ENCODE results near the gene DYNC1I1. TPM values are rescaled to one million over a fixed set of nuclear protein-coding genes. Genes with fewer than 3 reads are reported as not detected.

Gene DYNC1I1
- total and polyA plus RNA-seq, 2 of the 13 experiments (the other 11 are each of a cell fraction or from before 2014, with no cell fraction given): not detected

DNA sequence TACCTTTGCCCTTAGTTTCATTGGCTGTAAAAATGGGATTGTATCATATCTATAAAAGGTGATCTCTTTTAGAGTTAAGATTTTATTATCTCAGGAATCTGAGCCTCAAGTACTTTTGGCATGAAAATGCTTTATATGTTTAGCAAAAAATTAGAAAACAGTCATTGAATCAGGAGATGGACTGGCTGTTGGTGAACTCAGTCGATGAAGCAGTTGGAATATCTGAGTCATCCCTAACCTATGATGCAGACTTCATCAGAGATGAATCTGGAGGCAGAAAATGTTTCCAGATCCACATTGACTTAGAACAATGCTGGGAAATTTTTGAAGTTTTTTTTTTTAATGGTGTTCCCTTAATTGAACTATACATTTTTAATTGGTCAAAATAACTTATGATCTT is 321.1 kb downstream of the DYNC1I1 start:
- Histone ChIP-seq H3K27me3 (ENCODE audit: control insufficient read depth in 1 of 2, insufficient read depth in 2 of 2, low read length in 2 of 2) (no peaks in the 10 kb centered on the region), H3K4me3 (replicated peaks in 1 of 3; ENCODE audit: insufficient read depth in 1 of 3, low read depth in 2 of 3, low read length in 3 of 3) (no peak overlapping the region), H3K79me2 (ENCODE audit: insufficient read depth, low read length) (no peaks in the 10 kb centered on the region), H3K4me1 (ENCODE audit: insufficient read depth, low read length) (no peaks in the 10 kb centered on the region), H4K20me1 (ENCODE audit: insufficient read depth, low read length) (no peaks in the 10 kb centered on the region), H3K9ac (ENCODE audit: insufficient read depth, low read depth, low read length) (no peak overlapping the region), H3K36me3 (replicated peaks in 1 of 2; ENCODE audit: control insufficient read depth in 1 of 2, insufficient read depth in 2 of 2, low read length in 2 of 2) (no peaks in the 10 kb centered on the region), H3K9me3 (ENCODE audit: low read length) (no peaks in the 10 kb centered on the region), H2AFZ (ENCODE audit: low read length) (no peak overlapping the region), H3K4me2 (ENCODE audit: low read depth, low read length) (no peak overlapping the region), H3K27ac (ENCODE audit: extremely low read length, insufficient read depth, low read length) (no peak overlapping the region)
- no peak for DNase-seq (ENCODE audit: low spot score)
- FAIRE-seq: no peak
- in situ Hi-C loops (cut with HindIII; ENCODE audit: extremely low pct_ligation_motif_present, low pct_unique_long_range_greater_than_20kb): no loop called here
- intact Hi-C loops (cut with micrococcal nuclease; ENCODE audit: unreplicated experiment): no loop called here
- ChIA-PET CTCF (ENCODE audit: low intra/inter-chr PET ratio, low total read pairs) (no interaction called here), POLR2A (no interaction called here)
- 3% methylated on average over 1 of the region's 1 CpG for WGBS (ENCODE audit: low lambda C conversion rate)
- no peak for ATAC-seq
- no peak for TF ChIP-seq ZFYVE20 (CRISPR knock-in tag; IDR thresholded peaks at IDR 0.05; ENCODE audit: borderline replicate concordance, low read depth)
- TF ChIP-seq ZNF761 (CRISPR knock-in tag; conservative IDR thresholded peaks at IDR 0.05): no peak
- no TSS peak for BruUV-seq (replicated peaks)

GRCh38 chr7:96097835-96098234 is 325.5 kb downstream of the DYNC1I1 start:
- intact Hi-C loops (cut with micrococcal nuclease; ENCODE audit: unreplicated experiment) (no loop called here), in situ Hi-C loops (cut with HindIII; ENCODE audit: extremely low pct_ligation_motif_present, low pct_unique_long_range_greater_than_20kb) (no loop called here)
- Histone ChIP-seq H3K79me2 (ENCODE audit: insufficient read depth, low read length) (no peaks in the 10 kb centered on the region), H3K4me3 (replicated peaks in 1 of 3; ENCODE audit: insufficient read depth in 1 of 3, low read depth in 2 of 3, low read length in 3 of 3) (no peak overlapping the region), H4K20me1 (ENCODE audit: insufficient read depth, low read length) (no peaks in the 10 kb centered on the region), H3K4me2 (ENCODE audit: low read depth, low read length) (no peak overlapping the region), H3K36me3 (replicated peaks in 1 of 2; ENCODE audit: control insufficient read depth in 1 of 2, insufficient read depth in 2 of 2, low read length in 2 of 2) (no peaks in the 10 kb centered on the region), H2AFZ (ENCODE audit: low read length) (no peak overlapping the region), H3K4me1 (ENCODE audit: insufficient read depth, low read length) (no peaks in the 10 kb centered on the region), H3K9me3 (ENCODE audit: low read length) (no peaks in the 10 kb centered on the region), H3K27me3 (ENCODE audit: control insufficient read depth in 1 of 2, insufficient read depth in 2 of 2, low read length in 2 of 2) (no peaks in the 10 kb centered on the region), H3K9ac (ENCODE audit: insufficient read depth, low read depth, low read length) (no peak overlapping the region), H3K27ac (ENCODE audit: extremely low read length, insufficient read depth, low read length) (no peak overlapping the region)
- no TSS peak for BruUV-seq (replicated peaks)
- CTCF ChIA-PET (ENCODE audit: low intra/inter-chr PET ratio, low total read pairs): no interaction called here
- POLR2A ChIA-PET: no interaction called here
- no peak for FAIRE-seq
- no peak for ATAC-seq
- WGBS (ENCODE audit: low lambda C conversion rate): 5% methylated on average over 2 of the region's 2 CpGs
- DNase-seq (ENCODE audit: low spot score): no peak
- TF ChIP-seq, protein P1, sequence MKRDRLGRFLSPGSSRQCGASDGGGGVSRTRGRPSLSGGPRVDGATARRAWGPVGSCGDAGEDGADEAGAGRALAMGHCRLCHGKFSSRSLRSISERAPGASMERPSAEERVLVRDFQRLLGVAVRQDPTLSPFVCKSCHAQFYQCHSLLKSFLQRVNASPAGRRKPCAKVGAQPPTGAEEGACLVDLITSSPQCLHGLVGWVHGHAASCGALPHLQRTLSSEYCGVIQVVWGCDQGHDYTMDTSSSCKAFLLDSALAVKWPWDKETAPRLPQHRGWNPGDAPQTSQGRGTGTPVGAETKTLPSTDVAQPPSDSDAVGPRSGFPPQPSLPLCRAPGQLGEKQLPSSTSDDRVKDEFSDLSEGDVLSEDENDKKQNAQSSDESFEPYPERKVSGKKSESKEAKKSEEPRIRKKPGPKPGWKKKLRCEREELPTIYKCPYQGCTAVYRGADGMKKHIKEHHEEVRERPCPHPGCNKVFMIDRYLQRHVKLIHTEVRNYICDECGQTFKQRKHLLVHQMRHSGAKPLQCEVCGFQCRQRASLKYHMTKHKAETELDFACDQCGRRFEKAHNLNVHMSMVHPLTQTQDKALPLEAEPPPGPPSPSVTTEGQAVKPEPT (CRISPR knock-in tag; IDR thresholded peaks at IDR 0.05; ENCODE audit: low read depth): no peak
- TF ChIP-seq FOXP4 (CRISPR knock-in tag; IDR thresholded peaks at IDR 0.05): no peak
- TF ChIP-seq, protein P2, sequence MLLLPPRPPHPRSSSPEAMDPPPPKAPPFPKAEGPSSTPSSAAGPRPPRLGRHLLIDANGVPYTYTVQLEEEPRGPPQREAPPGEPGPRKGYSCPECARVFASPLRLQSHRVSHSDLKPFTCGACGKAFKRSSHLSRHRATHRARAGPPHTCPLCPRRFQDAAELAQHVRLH (CRISPR knock-in tag; IDR thresholded peaks at IDR 0.05; ENCODE audit: borderline replicate concordance, low read depth): no peak
- TF ChIP-seq, protein P3, sequence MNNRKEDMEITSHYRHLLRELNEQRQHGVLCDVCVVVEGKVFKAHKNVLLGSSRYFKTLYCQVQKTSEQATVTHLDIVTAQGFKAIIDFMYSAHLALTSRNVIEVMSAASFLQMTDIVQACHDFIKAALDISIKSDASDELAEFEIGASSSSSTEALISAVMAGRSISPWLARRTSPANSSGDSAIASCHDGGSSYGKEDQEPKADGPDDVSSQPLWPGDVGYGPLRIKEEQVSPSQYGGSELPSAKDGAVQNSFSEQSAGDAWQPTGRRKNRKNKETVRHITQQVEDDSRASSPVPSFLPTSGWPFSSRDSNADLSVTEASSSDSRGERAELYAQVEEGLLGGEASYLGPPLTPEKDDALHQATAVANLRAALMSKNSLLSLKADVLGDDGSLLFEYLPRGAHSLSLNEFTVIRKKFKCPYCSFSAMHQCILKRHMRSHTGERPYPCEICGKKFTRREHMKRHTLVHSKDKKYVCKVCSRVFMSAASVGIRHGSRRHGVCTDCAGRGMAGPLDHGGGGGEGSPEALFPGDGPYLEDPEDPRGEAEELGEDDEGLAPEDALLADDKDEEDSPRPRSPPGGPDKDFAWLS (CRISPR knock-in tag; IDR thresholded peaks at IDR 0.05; ENCODE audit: borderline replicate concordance): no peak
- TF ChIP-seq TOE1 (CRISPR knock-in tag; IDR thresholded peaks at IDR 0.05): no peak
- no peak for TF ChIP-seq NCOA1 (CRISPR knock-in tag; IDR thresholded peaks at IDR 0.05)
- no peak for TF ChIP-seq ZNF382 (CRISPR knock-in tag; IDR thresholded peaks at IDR 0.05; ENCODE audit: borderline replicate concordance)
- TF ChIP-seq SNRNP70 (IDR thresholded peaks at IDR 0.05; ENCODE audit: low read depth, low read length): no peak
- no peak for TF ChIP-seq CAMTA2 (CRISPR knock-in tag; IDR thresholded peaks at IDR 0.05; ENCODE audit: borderline replicate concordance)
- no peak for TF ChIP-seq PTBP1 (IDR thresholded peaks at IDR 0.05; ENCODE audit: low read depth, low read length, poor library complexity, severe bottlenecking)
- no peak for TF ChIP-seq RELA (CRISPR knock-in tag; IDR thresholded peaks at IDR 0.05)
- no peak for TF ChIP-seq ZNF75D (CRISPR knock-in tag; IDR thresholded peaks at IDR 0.05; ENCODE audit: borderline replicate concordance)

Measured in HepG2 (cell line).